Uterus (tissue), 2 donors: ENCODE measurements around the gene HOXD1.

Experiments
- POLR2A ChIP-seq, 2 donors: fragments of 450-650 bp; IDR thresholded peaks; one replicate each; pipeline ENCODE4 v1.6.1; 2016; ENCODE audit warnings: antibody characterized with exemption in 2 of 2, mild to moderate bottlenecking in 1 of 2, moderate library complexity in 1 of 2
- TF ChIP-seq, protein P1 (sequence below), 4 experiments: fragments of 200-600 bp in 2 of 4; fragments of 450-650 bp in 2 of 4; sonication (generic) in 2 of 4; IDR thresholded peaks; one replicate each; pipeline ENCODE4 v1.5.1; 2016 to 2019; ENCODE audit warnings: antibody characterized with exemption in 4 of 4, mild to moderate bottlenecking in 2 of 4, moderate library complexity in 1 of 4

DNA sequence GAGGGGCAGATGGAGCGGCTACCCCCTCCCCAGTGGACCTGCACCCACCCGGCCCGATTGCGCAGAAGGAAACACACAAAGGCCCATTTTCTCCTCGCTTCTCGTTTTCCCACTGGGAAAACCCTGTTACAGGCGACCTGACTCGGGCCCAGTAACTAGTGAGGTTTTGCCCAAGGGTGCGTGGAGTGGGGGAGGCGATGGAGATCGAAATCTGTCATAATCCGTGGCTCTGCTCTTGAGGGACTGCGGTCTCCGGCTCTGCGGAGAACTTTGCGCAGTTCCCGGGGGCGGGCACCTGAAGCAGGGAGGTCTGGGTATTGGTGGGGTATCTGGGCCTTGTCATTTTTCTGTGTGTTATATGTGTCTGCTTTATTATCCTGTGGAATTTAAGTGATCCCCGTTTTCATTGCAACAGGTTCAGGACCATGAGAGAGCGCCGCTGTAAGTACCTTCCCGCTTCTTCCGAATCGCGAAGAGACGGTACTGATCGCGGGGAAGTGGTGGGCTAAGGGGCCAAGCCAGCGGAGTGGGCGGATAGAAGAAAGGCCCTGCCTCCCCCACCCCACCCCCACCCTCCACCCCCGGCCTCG is 41.2 kb upstream of the HOXD1 start:
- TF ChIP-seq, protein P1, sequence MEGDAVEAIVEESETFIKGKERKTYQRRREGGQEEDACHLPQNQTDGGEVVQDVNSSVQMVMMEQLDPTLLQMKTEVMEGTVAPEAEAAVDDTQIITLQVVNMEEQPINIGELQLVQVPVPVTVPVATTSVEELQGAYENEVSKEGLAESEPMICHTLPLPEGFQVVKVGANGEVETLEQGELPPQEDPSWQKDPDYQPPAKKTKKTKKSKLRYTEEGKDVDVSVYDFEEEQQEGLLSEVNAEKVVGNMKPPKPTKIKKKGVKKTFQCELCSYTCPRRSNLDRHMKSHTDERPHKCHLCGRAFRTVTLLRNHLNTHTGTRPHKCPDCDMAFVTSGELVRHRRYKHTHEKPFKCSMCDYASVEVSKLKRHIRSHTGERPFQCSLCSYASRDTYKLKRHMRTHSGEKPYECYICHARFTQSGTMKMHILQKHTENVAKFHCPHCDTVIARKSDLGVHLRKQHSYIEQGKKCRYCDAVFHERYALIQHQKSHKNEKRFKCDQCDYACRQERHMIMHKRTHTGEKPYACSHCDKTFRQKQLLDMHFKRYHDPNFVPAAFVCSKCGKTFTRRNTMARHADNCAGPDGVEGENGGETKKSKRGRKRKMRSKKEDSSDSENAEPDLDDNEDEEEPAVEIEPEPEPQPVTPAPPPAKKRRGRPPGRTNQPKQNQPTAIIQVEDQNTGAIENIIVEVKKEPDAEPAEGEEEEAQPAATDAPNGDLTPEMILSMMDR (IDR thresholded peaks at IDR 0.05): no peak
- TF ChIP-seq POLR2A (IDR thresholded peaks at IDR 0.05): no peak
